ENCODE data around the gene NFATC2.

DNA sequence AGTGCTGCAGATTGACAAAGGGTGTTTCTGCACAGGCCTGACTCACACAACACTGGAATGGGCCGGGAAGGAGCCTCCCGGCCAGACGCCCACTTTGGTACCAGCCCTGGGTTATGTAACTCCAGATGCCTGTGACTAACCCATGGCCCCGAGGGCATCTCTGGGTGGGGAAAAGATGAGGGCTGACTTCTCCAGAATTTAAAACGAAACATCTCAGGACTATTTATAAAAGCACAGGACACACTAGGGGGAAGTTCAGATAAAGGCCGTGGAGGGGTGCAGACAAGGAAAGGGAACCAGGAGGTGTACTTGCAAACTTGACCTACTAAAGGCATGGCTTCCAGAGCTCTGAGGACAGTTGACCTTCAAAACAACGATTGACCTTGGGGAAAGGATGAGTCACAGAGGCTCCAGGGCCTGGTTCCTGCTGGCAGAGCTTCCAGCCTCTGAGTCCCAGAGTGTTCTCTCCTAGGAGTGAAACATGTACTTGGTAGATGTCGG is 196.9 kb downstream of the NFATC2 start:
- TF ChIP-seq POLR2A (IDR thresholded peaks at IDR 0.05) = no peak
- TF ChIP-seq EP300 (IDR thresholded peaks at IDR 0.05) = no peak
